ENCODE data around the gene IL19. TPM values are rescaled to one million over a fixed set of nuclear protein-coding genes. Genes with fewer than 3 reads are reported as not detected.

The IL19 gene
- total and polyA plus RNA-seq, 2 donors (not counting 3 experiments of a cell fraction or from before 2014, with no cell fraction given): not detected

DNA sequence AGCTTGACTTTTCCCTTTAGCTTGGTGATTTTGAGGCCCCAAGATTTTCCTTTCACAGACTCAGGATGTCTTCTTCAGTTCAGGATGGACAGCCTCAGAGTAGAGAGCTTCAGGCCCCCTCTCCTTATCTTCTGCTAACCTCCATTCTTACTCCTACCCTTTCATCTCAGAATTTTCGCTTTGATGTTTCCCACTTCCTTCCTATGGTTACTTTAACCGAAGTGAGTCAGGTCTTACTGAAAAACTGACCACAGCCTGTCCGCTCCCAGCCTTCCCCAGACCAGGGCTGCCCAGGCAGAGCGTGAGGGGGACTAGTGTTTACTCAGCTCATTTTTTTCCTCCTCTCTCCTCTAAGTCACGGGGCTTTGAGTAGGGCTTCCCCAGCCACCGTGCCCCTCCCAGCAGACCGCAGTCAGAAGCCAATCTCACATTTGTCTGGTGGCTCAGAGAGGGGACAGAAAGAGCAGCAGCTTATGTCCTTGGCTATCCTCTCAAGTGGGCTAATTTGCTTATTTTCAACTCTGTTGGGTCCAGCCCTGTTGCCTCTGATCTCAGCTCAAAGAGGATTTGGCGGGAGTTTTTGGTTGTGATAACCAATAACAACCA, 4.2 kb upstream of the IL19 start:
- Histone ChIP-seq H3K27me3 (ENCODE audit: control insufficient read depth in 2 of 2, insufficient read depth in 2 of 2, low read length in 2 of 2) (peaks cover 10 to 13% of the 10 kb centered on the region in 2 experiments), H2AFZ (ENCODE audit: low read depth, low read length) (no peak overlapping the region), H3K4me1 (ENCODE audit: control insufficient read depth, extremely low read depth, insufficient read depth, low read length) (no peaks in the 10 kb centered on the region), H3K4me2 (ENCODE audit: insufficient read depth, low read length) (no peak overlapping the region), H3K9me3 (replicated peaks; ENCODE audit: control insufficient read depth, insufficient read depth, low read length) (no peaks in the 10 kb centered on the region), H3K4me3 (replicated peaks in 1 of 3; ENCODE audit: insufficient read depth in 1 of 3, low read depth in 1 of 3, low read length in 3 of 3) (no peak overlapping the region), H4K20me1 (replicated peaks; ENCODE audit: control insufficient read depth, extremely low read depth, insufficient read depth, low read length) (no peaks in the 10 kb centered on the region), H3K79me2 (ENCODE audit: control insufficient read depth, insufficient read depth, low read length) (no peaks in the 10 kb centered on the region), H3K9me1 (replicated peaks; ENCODE audit: control insufficient read depth, extremely low read depth, insufficient read depth, low read length) (no peaks in the 10 kb centered on the region), H3K9ac (replicated peaks; ENCODE audit: extremely low read depth, insufficient read depth, low read length) (no peak overlapping the region), H3K36me3 (ENCODE audit: control insufficient read depth in 2 of 2, extremely low read depth in 1 of 2, insufficient read depth in 2 of 2, low read length in 2 of 2) (no peaks in the 10 kb centered on the region), H3K27ac (ENCODE audit: insufficient read depth, low read depth, low read length) (no peak overlapping the region)
- TF ChIP-seq MYC (IDR thresholded peaks at IDR 0.05; ENCODE audit: low read depth, low read length): no peak
- TF ChIP-seq, protein P1, sequence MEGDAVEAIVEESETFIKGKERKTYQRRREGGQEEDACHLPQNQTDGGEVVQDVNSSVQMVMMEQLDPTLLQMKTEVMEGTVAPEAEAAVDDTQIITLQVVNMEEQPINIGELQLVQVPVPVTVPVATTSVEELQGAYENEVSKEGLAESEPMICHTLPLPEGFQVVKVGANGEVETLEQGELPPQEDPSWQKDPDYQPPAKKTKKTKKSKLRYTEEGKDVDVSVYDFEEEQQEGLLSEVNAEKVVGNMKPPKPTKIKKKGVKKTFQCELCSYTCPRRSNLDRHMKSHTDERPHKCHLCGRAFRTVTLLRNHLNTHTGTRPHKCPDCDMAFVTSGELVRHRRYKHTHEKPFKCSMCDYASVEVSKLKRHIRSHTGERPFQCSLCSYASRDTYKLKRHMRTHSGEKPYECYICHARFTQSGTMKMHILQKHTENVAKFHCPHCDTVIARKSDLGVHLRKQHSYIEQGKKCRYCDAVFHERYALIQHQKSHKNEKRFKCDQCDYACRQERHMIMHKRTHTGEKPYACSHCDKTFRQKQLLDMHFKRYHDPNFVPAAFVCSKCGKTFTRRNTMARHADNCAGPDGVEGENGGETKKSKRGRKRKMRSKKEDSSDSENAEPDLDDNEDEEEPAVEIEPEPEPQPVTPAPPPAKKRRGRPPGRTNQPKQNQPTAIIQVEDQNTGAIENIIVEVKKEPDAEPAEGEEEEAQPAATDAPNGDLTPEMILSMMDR (IDR thresholded peaks at IDR 0.05; ENCODE audit: extremely low read depth in 1 of 2, insufficient read depth in 1 of 2, low read depth in 1 of 2, low read length in 2 of 2): no peak
- TF ChIP-seq GATA2 (IDR thresholded peaks at IDR 0.05; ENCODE audit: insufficient read depth, insufficient read length, low read depth, low read length): no peak
- TF ChIP-seq, protein P2, sequence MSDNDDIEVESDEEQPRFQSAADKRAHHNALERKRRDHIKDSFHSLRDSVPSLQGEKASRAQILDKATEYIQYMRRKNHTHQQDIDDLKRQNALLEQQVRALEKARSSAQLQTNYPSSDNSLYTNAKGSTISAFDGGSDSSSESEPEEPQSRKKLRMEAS (IDR thresholded peaks at IDR 0.05; ENCODE audit: insufficient read depth, insufficient read length): no peak
- no peak for TF ChIP-seq EZH2 (IDR thresholded peaks at IDR 0.05; ENCODE audit: borderline replicate concordance, low read depth, low read length, severe bottlenecking)
- no peak for TF ChIP-seq POLR2AphosphoS5 (IDR thresholded peaks at IDR 0.05; ENCODE audit: insufficient read depth, low read depth, low read length)
- no peak for TF ChIP-seq POLR2A (IDR thresholded peaks at IDR 0.05; ENCODE audit: low read depth, low read length)
- no peak for TF ChIP-seq JUN (IDR thresholded peaks at IDR 0.05; ENCODE audit: borderline replicate concordance, insufficient read depth, insufficient read length, low read depth)
- TF ChIP-seq FOS (IDR thresholded peaks at IDR 0.05; ENCODE audit: borderline replicate concordance, insufficient read depth, low read length): no peak
- POLR2A ChIA-PET: no interaction called here
- FAIRE-seq: no peak
- intact Hi-C loops (cut with micrococcal nuclease): no loop called here
- dilution Hi-C loops (cut with MboI; ENCODE audit: extremely low pct_ligation_motif_present, low sequenced_read_pairs): no loop called here
- CTCF ChIA-PET: interaction anchor here (1.0 to 1.8 kb wide), 4 partner anchors 31 to 102 kb away, joined by 3 to 5 read pairs (median 4); no protein-coding TSS in a partner anchor
- BruUV-seq (replicated peaks): no TSS peak
- no peak for DNase-seq (ENCODE audit: low read depth, low spot score)

All from endothelial cell of umbilical vein (primary cell).